ENCODE measurements around the gene ATP6V0A4.
"Not testable (repeated sequence)": the region's sequence is repeated elsewhere in the genome, so short reads cannot be mapped to it uniquely, and the experiment has no call there.

ATP6V0A4 gene

DNA sequence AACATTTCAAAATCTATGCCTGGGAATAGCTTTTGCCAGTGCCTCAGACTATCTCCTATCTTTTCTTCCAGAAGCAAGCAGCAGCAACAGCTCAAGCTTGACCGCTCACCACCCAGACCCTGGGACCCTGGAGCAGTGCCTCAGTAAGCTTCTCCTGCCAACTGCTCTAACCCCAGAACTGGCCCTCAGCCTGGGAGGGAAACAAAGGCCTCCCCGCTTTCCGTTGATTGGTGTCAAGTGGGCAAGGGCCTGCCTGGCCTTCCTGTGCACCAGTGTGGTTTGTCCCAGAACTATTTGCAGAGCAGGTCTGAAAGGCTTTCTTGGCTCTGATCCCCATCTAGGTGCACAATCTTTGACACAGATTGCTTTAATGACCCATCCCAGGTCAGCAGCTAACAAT is 3.3 kb upstream of the ATP6V0A4 start:
- DNase-seq: no peak

DNA sequence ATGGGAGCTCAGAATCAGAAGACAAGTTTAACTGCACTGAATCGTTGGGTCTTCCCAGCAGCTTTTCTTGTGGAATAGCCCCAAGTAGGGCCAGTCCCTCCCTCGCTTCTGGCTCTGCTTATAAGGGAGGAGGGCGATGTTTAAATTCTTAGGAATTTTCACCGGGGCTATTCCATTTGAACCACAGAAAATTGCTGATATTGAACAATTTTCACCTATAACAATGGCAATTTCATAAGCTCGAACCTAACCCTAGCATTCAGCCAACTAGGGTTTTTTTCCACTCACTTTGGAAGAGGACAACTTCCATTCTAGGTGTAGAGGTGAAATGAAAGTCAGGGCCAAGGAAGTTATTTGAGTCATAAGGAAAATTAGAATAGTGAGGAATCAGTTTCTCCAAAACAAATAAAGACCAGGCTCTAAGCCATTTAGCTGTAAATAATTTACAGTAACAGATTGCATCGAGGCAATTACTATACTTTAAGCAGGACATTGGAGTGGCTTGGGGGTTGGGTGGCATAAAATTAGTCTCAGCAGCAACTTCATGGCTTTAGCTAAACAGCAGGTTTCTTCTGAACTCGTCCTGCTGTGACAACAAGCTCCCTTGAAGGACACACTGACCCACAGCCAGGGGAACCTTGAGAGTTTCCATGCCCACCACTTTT is 1.5 kb upstream of the ATP6V0A4 start:
- no peak for DNase-seq

DNA sequence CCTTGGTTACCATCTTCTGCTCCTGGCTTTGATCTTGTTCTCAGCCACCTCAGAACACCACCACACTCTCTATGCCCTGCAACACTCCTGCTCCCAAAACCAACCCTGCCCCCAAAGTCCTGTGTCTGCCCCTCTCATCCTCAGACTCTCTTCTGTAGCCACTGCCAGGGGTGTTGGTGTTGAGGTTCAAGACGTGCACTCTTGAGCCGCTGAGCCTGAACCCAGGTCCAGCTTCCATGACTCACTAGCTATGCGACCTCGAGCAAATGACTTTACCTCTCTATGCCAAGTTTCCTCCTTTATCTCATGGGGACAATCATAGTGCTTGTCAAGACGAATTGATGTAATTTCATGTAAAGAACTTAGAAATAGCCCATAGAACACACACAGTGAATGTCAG is 840 bp upstream of the ATP6V0A4 start:
- no peak for DNase-seq

DNA sequence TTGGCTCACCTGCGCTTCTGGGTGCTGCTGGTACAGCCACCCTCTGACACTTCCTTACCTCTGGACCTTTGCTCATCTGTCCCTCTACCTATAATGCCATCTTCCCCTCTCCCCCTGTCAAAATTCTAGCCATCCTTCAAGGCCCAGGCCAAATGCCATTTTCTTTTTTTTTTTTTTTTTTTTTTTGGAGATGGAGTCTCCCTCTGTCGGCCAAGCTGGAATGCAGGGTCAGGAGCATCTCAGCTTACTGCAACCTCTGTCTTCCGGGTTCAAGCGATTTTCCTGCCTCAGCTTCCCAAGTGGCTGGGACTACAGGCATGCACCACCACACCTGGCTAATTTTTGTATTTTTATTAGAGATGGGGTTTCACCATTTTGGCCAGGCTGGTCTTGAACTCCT is 950 bp downstream of the ATP6V0A4 start:
- not testable (repeated sequence) for DNase-seq

DNA sequence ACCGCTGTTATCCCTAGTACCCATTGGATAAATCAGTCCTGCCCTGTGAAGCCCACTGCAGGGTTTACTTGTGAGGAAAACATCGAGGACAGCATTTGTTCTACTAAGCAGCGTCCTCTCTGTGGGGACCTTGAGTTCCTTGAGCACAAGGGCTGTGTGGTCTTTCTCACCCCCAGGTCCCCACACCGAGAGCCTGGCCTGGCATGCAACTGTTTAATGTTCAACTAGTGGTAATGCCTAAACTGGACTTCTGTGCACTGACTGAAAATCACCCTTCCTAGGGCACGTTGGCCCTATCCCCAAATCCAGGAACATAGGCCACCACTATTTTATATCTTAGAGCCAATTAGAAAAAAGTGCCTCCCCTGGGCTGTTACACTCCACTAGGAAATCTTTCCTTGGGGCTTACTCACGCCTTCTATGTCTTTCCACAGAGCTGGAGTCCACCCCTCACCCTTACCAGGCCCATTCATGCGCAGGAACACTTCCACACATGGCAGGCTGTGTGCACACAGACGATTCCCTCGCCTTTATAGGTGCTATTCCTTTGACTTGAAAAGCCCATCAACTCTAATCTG is 1.9 kb downstream of the ATP6V0A4 start:
- no peak for DNase-seq

DNA sequence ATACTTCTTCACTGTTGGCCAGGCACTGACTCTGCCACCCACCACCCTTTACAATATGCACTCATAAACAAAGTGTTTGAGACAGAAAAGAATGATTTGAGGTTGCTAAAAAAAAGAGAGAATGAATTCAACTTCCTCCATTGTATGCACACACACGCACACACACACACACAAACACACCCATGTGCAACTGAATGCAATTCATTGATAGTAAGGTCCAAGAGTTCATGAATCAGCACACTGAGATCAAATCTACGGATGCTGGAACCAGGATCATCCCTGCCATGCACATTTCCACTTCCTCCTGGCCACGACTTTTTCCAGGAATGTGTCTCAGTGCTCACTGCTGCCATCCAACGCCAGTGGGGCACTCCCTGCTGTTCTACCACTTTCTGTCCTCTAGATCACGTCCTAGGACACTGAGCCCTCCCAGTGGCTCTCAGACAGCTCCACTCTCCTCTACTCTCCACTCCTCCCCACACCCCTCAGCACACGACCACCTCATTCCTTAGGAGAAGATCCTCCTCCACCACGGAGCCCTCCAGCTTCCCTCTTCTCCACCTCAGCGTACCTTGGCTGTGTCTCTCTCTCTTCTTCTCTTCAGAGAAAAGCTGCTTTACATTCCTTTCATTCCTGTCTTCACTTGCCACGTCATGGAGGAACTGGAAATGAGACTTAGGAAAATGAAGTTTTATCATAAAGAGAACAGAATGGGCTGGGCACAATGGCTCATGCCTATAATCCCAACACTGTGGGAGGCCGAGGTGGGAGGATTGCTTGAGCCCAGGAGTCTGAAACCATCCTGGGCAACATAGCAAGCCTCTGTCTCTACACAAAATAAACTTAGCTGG is 12.2 kb downstream of the ATP6V0A4 start:
- no peak for DNase-seq

DNA sequence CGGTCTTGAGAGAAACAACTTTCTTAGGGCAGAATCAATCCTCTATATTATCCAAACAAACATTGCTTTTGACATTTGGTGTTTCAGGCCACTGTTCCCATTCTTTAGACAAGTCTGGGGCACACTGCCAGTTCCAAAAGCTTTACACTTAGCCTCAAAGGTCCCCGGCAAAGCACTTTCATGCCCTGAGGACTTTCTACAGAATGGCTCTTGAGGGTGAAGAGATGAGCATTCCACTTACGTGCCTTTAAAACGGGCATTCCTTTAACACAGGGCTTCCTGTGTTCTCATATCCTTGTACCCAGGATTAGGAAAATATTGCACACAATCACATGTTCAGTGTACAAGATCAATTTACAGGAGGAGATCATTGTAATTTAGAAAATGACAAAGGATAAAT is 13.3 kb downstream of the ATP6V0A4 start:
- DNase-seq: no peak

DNA sequence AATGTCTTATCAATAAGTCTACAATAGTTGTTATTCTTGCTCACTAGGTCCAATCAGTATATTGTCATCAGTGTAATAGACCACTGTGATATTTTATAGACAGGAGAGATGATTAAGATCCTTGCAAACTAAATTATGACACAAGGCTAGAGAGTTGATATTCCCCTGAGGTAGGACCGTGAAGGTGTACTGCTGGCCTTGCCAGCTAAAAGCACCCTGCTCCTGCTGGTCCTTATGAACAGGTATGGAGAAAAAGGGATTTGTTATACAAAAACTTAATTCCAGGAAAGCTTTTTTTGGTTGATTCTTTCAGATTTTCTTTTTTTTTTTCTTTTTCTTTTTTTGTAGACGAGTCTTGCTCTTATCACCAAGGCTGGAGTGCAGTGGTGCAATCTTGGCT is 17.0 kb downstream of the ATP6V0A4 start:
- DNase-seq: no peak

DNA sequence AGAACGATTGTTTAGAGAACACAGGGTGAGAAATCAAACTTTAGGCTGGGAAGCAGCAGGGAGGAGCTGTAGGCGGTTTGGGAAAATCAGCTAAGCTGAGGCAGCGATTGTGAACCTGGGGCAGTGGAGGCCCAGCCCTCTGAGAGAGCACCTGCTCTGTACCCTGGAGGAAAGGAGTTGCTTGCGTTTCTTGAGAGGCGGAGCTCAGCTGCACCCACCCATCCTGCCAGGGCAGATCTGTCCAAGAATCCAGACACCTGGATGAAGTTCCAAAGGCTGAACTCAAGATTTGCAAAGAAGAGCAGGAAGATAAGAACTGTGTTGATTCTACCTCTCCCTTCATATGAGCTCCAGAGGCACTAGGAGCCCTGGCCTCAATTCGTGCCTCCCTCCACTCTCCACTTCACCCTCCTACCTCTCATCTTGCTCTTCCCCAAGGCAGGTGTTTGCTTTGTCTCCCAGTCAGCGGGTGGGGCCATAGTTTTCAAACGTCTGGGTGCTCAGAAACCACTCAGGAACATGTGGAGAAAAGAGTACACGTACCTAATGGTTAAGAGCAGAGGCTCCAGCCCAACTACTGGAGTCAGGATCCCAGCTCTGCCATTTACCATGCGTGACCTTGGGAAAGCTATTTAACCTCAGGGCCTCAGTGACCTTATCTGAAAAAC is 21.7 kb downstream of the ATP6V0A4 start:
- no peak for DNase-seq

DNA sequence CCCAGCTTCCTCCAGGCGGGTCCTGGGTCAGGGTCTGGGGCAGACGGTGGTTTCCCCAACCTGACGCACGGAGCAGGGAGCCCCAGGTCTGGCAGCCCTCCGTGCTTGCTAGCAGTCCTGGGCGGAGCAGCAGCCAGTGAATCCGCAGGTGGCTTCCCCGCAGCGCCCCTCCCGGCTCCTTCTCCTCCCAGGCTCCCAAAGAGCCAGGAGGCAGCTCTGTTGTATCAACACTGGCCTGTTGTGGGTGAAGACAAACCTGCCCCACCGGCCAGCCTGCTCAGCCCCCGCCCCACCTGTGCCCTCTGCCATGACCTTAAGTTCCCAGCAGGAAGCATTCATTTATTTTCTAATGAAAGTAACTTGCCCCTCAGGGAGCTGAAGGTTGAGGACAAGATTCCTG is 24.2 kb downstream of the ATP6V0A4 start:
- DNase-seq: no peak

DNA sequence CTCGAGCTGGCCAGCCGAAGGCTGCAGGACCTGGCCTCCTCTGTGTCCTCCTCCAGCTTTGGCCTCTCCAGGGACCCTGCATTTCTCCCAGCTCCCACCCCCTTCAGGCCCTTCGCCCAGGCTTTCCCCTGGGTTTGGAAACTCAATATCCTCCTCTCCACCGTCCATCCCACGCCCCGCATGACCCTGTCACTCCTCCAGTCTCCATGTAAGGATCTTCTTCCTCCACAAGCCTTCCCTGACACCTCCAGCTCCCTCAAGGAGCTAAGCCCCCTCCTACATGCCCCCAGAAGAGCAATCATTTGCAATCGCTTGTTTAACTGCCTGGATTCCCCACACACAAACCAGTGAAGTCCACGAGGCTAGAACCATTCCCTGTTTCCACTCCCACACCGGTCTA is 24.8 kb downstream of the ATP6V0A4 start:
- no peak for DNase-seq

DNA sequence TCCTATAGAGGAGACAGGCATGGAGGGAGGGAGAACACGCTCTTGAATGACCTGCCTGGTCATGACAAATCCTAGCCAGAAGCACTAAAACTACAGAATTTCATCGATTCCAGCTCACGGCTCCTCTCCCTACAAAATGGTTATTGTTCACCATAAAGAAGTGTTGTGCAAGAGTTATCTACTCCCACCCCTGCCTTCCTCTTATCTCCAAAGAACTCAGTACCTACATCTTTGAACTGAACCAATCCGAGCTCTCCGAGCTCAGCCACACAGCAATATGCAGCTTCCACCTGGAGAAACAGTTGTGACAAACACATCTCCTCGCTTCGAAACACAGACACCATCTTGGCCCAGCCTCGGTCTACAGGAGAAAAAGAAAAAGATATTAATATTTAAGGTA is 27.1 kb downstream of the ATP6V0A4 start:
- no peak for DNase-seq

DNA sequence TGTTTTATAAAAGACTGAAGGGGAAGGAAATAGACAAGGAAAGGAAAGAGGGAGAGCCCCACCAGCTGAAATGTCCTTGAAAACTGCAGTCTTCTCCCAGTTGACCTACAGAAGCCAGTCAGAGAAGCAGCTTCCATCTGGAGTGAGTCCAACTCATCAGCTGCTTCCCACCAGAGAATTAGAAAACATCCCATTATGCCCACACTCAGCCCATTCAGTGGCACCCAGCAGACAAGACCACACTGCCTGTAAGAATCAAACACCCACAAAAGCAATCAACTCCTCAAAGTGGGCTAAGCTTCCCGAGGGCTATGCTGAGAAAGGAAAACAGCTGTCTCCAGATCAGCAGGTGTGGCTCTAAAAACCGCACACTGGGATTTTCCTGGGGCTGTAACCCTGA is 29.8 kb downstream of the ATP6V0A4 start:
- DNase-seq: no peak

DNA sequence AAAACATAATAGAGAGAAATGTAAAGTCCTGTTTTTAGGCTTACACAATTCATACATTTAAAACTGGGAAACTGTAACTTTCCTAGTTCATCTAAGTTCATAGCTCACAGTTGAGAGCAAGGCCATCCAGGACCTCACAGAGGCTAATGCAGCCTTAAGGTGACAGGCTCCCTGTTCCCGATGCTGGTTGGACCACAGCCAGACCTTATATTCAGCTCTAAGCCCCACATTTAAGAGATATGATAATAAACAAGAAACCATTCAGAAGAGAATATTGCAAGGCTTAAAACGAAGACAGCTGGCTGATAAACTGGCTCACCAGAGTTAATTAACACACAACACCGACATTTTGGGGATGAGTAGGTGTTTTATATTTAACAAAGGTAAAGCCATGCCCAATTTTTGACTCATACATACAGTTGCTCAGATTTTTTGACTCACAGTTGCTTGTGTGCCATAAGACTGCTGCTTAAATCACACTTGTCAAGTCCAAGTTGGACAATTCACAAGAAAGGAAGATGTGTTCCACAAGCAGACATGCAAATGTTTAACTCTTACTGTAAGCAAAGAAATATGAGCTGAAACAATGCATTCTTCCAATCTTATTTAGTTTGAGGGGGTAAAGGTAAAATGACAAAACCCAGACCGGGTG is 41.3 kb downstream of the ATP6V0A4 start:
- no peak for DNase-seq

DNA sequence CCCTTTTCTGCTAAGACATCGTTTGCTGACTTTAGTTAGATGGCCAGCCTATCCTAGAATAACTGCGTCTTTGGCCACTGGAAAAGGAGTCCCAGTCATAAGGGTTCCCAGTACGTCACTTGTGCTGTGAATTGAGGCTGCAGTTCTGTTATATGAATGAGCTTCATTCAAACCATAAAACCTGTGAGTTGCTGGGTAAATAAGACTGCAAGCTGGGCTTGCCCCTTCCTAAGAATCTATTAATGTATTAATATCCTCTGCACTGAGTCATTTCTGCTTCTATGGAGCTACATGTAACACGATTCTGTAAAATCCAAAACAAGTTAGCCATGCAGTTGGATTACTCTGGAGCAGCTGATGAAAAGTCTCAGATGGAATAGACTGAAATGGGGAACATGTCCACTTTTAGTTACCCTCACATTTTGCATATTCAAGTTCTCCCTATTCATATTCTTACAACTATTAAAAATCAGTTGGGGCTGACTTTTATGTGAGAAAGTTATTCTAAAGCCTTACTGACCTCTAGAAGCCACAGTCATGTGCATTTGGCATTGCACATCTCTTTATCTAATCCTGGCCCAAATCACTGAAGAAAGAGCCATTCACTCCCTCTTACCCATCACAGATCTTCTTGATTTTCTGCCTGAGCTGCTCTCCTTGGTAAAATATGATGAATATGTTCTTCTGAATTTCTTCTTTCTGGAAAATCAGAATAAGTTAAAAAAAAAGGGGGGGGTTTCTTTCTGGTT is 42.0 kb downstream of the ATP6V0A4 start:
- no peak for DNase-seq

DNA sequence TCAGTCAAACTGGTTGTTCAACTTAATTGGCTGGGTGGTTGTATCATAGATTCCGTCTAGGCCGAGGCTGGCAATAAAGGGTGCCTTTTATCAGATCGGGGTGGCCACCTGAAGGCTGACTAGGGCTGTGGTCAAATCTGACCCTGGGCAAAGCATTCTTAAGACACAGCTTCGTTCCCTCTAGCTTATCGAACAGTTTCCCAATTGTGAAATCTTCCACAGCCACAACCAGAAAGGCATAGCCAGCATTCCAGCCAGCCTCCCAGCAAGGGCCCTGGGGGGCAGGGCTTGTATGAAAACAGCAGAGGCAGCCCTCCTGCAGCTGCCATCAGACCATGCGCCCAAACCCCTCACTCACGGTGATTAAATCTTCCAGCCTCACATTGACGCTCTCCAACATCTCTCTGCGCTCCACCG is 42.7 kb downstream of the ATP6V0A4 start:
- no peak for DNase-seq

DNA sequence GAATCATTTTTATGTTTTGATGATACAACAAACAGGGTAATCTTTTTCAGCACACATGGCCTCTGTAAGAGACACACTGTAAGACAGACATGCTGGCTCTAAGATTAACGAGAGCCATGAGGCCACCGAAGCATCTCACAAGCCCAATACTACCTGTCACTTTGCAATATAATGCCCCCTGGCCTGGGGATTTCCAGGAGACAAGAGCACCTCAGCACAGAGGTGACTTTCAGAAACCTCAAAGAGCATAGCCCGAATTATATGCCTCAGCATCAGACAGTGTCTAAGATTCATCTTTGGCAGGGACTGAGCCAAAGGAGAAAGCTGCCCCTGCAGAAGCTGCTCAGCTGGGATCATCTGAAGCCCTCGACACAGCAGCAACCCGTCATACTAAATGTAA is 44.4 kb downstream of the ATP6V0A4 start:
- no peak for DNase-seq

DNA sequence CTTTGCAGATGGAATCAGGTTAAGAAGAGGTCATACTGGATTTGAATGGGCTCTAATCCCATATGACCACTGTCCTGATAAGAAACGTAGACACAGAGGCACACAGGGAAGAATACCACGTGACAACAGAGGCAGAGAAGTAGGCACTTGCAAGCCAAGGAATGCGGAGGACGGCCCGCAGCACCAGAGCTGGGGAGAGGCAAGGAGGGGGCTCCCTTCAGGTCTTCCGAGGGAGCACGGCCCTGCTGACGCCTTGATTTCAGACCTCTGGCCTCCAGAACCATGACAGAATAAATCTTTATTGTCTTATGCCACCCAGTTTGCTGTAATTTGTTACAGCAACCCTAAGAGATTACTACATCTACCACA is 44.9 kb downstream of the ATP6V0A4 start:
- no peak for DNase-seq

DNA sequence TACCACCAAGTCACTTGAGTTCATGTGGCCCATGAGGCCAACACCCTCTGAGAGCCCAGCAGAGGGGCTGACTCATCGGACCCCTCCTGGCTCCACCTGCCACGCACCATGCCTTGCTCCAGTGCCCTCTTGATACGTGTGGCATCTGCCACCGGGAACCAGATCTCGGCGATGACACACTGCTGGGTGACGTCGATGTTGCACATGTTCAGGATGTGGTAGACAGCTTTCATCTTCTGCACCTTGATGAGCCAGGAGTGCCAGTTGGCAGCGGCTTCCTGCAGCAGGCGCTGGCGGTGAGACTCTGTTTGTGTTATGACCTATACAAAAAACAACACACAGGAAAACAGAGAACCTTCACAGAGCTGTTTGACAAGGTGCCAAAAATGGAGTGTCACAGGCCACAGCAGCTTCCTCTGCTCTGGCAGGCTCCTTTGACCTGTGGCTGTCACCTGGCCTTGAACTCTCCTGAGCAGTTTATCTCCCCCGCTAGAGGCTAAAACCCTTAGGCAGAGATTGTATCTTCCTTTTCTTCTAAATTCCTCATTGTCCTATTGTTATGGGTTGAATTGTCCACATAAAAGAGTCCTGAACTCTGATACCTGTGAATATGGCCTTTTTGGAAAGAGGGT is 45.4 kb downstream of the ATP6V0A4 start:
- no peak for DNase-seq

DNA sequence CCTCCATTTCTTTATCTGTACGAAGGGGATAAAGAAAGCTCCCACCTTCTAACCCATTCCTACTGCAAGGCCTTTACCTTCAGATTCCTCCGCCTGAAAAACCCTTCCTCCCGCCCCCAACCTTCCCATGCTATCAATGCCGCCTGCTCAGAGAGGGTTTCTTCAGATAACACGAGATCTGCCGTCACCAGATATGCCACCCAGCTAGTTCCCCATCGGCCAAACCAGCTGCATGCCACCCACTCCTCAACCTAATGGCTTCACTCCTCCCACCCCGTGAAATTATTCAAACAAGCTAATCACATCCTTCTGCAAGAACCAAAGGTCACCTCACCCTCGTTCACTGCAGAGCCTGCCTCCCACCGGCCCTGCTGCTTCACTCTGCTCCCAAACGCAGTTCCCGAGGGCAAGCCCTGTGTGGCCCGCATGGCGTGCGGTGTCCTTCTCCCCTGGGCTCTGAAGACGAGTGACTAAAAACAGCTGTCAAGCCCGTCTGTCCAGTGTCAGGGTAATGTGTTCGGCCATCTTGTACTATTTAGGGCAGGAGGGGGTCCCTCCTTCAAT is 47.0 kb downstream of the ATP6V0A4 start:
- no peak for DNase-seq

DNA sequence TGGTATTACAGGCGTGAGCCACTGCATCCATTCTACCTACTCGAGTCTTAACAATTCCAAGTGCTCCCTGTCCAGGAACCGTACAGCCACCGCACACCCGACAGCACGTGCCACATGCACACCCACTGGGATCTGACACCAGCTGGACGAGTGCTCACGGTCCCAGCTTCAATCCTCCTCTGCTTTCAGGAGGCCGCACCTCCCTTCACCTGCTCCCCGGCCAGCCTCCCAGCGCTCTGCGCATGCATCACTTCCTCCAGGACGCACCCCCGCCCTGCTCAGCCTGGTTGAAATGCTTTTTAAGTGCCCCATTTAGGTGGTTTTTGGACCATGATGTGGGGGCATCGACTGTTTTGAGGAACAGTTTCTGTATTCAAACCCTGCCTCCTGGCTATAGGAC is 47.5 kb downstream of the ATP6V0A4 start:
- no peak for DNase-seq

DNA sequence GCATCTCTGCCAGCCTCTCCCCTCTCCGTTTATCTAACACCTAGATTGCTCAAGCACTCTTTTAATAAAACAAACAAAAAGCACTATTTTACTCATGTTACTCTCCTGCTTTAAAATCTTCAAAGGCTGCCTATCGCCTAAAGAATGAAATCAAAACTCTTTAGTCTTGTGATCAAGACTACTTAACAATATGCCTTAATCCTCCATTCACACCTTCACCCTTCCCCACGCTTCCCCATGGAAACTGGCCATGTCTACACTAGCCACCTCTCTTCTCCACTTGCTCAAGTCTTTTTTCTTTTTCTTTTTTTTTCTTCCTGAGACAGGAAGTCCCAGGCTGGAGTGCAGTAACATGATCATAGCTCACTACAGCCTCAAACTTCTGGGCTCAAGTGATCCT is 48.0 kb downstream of the ATP6V0A4 start:
- no peak for DNase-seq

All from HCEC 1CT (cell line).